ENCODE results near the gene POLG.
"Not testable (repeated sequence)": the region's sequence is repeated elsewhere in the genome, so short reads cannot be mapped to it uniquely, and the experiment has no call there.

DNA sequence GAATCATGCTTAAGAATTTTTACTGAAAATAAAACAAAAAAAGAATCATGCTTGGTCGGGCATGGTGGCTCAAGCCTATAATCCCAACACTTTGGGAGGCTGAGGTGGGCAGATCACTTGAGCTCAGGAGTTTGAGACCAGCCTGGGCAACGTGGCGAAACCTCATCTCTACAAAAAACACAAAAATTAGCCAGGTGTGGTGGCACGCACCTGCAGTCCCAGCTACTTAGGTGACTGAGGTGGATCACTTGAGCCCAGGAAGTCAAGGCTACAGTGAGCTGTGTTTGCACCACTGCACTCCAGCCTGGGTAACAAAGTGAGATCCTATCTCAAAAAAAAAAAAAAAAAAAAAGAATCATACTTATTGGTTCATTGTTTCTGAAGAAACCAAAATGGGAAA is 57.3 kb downstream of the POLG start:
- not testable (repeated sequence) for TF ChIP-seq POLR2AphosphoS5 (IDR thresholded peaks at IDR 0.05; ENCODE audit: low read depth, low read length); RFX5 (IDR thresholded peaks at IDR 0.05; ENCODE audit: low read length); EP300 (IDR thresholded peaks at IDR 0.05; ENCODE audit: borderline replicate concordance in 1 of 2, low read depth in 1 of 2, low read length in 1 of 2)
- TF ChIP-seq, protein P1, sequence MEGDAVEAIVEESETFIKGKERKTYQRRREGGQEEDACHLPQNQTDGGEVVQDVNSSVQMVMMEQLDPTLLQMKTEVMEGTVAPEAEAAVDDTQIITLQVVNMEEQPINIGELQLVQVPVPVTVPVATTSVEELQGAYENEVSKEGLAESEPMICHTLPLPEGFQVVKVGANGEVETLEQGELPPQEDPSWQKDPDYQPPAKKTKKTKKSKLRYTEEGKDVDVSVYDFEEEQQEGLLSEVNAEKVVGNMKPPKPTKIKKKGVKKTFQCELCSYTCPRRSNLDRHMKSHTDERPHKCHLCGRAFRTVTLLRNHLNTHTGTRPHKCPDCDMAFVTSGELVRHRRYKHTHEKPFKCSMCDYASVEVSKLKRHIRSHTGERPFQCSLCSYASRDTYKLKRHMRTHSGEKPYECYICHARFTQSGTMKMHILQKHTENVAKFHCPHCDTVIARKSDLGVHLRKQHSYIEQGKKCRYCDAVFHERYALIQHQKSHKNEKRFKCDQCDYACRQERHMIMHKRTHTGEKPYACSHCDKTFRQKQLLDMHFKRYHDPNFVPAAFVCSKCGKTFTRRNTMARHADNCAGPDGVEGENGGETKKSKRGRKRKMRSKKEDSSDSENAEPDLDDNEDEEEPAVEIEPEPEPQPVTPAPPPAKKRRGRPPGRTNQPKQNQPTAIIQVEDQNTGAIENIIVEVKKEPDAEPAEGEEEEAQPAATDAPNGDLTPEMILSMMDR (IDR thresholded peaks at IDR 0.05) = not testable (repeated sequence)
- TF ChIP-seq, protein P2, sequence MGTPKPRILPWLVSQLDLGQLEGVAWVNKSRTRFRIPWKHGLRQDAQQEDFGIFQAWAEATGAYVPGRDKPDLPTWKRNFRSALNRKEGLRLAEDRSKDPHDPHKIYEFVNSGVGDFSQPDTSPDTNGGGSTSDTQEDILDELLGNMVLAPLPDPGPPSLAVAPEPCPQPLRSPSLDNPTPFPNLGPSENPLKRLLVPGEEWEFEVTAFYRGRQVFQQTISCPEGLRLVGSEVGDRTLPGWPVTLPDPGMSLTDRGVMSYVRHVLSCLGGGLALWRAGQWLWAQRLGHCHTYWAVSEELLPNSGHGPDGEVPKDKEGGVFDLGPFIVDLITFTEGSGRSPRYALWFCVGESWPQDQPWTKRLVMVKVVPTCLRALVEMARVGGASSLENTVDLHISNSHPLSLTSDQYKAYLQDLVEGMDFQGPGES (IDR thresholded peaks at IDR 0.05; ENCODE audit: low read depth, low read length) = not testable (repeated sequence)

Measured in SK-N-SH (cell line).